Mucosa of gallbladder (tissue), 1 donor: Measurements from ENCODE around the gene ABCA4. TPM values are rescaled to one million over a fixed set of nuclear protein-coding genes. Genes with fewer than 3 reads are reported as not detected.

Source experiments
- DNase-seq: peaks from one replicate; pipeline ENCODE4 v3.0.0-alpha.2; 2020; ENCODE audit warnings: low spot score
- total RNA-seq: library from RNA; stranded (reverse); gene quantifications from one replicate; pipeline ENCODE4 v1.2.1, GENCODE V29; 2021
- donor health status: DM: no; HTN: no; CAD: no.

Gene ABCA4
- total RNA-seq, 1 donor from 2014 or later: 0.26 TPM

DNA sequence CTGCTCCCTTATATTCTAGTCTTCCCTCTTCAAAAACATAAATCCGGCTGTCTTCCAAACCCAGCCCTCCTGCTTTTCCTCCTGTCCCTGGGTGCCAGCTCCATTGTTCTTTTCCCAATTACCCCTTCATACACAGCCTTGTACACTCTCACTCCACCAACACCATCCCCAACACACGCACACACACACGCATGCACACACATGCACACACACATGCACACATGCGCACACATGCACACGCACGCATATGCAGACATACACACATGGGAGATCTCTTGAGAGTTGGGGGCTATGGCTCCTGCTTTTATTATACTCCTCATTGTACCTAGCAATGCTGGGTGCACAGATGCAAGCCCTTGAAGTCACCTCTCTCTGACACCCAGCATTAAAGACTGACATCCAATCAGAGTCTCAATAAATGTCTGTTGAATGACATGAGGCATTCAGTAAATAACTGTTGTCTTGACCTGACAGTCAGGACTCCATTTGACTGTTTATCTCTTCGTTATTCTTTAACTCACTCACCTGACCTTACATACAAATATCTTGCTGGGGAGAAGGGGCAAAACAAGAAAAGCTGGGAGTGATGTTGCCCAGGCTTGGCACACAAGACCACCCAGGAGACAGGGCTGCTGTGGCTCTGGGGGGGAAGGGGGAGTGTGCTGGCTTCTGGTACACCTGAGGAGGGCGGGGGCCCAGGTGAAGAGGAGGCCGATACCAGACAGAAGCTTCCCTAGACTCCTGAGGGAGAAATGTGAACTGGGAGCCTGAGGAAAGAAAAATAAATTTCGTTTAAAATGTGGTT, 16.0 kb downstream of the ABCA4 start:
- DNase-seq: no peak

DNA sequence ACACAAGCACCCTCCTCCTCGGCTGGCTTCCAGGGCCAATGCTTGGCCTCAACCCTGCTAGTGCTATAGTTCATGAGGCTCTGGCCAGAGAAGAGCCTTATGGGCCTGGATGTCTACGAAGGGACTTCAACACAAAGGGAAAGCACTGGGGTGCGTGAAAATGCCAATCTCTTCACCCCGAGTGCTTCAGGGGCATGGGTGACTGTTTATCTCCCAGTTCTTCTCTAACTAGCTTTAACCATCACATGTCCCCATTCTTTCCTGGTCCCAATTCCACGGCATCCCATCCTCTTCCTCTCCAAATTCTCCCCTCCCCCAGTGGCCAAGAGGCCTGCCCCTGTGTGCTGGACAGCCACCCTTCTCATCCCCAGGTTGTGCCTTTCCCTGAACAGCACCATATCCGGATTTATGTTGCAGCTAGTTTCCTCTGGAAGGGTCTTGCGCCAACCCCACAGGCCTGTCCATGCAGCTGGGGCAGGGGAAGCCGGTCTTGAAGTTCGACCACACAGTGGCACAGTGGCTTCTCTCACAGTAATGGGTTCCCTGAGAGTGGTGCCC, 16.7 kb downstream of the ABCA4 start:
- no peak for DNase-seq

- DNase-seq: no peak
These were observed 17.3 kb downstream of the ABCA4 start for GRCh38 chr1:94103608-94104007.

DNA sequence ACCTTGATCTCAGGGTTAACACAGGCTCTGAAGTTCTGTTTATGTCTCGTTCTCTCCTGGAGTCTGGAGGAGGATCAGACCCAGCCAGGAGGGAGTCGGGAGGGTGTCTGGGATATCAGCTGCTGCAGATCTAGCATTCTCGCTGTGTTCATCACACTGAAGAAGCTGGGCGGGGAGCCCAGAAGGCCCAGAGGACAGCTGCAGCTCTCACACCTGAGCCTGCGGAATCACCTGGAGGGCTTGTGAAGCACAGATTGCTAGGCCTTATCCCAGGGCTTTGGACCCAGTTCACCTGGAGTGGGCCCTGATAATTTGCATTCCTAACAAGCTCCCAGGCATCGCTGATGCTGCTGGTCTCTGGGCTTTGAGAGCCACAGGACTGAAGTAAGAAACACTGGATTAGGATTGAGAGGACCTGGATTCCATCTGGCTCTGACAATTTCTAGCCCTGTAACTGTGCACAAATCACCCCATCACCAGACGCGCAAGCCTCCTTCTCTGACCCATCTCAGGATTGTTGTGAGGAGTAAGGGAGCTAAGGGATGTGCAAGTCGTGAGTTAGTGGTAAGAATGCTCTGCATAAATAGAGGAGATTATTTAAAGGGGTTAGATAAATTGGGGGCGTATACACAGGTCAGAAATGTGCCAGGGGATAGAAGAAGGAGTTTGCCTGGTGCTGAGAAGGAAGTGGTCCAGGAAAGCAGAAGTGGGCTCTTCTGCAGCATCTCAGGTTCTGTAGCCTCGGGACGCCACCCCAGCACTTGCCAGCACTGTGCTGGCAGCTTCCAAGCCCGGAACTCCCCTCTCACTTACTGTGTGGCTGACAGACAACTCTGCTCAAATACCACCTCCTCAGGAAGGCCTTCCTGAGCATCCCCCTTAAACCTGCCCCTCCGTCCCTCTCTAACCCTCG, 19.1 kb downstream of the ABCA4 start:
- no peak for DNase-seq

GRCh38 chr1:94100785-94101612, 19.9 kb downstream of the ABCA4 start:
- DNase-seq: no peak

- no peak for DNase-seq
These were observed 20.7 kb downstream of the ABCA4 start for GRCh38 chr1:94100129-94100784.

GRCh38 chr1:94099303-94099702, 21.6 kb downstream of the ABCA4 start:
- no peak for DNase-seq

DNA sequence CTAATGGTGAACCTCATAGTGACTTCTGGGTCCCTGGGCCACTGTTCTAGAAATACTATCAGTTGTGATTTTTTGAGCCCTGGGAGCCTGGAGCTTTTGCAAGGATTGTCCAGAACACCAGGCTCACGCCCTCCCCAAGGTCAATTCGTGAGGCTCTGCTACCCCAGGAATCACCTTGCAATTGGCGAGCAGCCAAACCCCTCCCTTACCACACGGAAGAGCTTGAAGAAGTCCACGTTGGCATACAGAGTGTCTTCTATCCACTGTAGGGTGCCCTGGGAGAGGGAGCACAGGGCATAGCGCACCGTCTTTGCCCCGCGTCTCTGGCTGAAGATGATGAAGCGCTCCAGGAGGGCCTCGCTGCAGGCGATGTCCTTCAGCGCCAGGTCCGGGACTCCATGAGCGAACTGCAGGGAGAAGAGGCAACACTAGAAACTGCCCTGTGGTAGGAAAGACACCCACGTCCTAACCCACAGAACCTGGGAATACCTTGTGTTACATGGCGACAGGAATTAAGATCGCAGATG, 22.3 kb downstream of the ABCA4 start:
- no peak for DNase-seq

- no peak for DNase-seq
These were observed 24.0 kb downstream of the ABCA4 start for GRCh38 chr1:94096797-94097549.

- no peak for DNase-seq
These were observed 25.0 kb downstream of the ABCA4 start for GRCh38 chr1:94095744-94096469.

- peak; percentile 45 for DNase-seq
These were observed 25.8 kb downstream of the ABCA4 start for GRCh38 chr1:94095112-94095637.

DNA sequence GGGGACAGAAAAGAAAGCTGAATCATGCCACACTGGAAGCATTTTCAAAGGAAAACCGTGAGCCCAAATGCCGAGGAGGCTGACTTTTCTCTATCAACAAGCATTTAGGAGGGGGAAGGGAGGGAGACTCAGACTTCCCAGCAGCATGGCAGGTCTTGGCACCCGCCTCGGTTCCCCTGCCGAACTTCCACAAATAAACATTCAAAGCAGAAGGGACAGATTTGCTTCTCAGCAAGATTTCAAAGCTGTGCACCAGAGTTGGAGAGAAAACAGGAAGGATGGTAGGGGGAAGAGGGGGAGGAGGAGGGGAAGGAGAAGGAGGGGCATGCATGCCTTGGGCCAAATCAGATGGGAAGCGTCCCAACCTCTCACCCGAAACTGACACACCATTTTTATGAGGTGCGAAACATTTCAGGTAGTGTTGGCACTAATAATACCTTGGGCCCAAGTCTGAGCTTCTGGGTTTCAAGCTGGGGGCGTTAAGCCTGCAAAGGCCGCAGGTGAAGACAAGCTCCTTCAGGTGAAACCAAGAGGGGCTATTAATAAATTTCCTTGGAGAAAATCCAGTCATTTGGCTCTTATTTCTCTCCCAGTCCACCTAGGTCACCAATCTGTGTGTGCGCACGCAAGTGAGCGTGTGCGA, 26.4 kb downstream of the ABCA4 start:
- DNase-seq: peak; percentile 51

- DNase-seq: no peak
These were observed 27.0 kb downstream of the ABCA4 start for GRCh38 chr1:94093996-94094395.

DNA sequence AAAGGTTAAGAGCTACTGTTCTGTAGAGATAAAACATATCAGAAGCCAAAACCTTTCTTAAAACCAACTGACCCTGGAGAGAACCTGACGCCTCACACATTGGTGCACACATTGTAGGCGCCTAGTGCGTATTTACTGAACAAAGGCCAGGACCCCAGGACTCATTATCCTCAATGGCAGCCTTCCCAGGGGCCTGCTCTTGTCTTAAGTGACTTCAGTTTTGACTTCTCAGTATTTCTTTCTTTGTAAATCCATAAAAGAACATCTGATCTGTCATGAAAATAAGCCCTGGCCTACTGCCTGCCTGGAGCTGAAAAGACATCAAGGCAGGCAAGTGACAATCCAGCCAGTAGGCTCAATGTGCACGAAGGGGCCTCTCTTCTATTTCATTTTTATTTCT, 27.6 kb downstream of the ABCA4 start:
- no peak for DNase-seq

DNA sequence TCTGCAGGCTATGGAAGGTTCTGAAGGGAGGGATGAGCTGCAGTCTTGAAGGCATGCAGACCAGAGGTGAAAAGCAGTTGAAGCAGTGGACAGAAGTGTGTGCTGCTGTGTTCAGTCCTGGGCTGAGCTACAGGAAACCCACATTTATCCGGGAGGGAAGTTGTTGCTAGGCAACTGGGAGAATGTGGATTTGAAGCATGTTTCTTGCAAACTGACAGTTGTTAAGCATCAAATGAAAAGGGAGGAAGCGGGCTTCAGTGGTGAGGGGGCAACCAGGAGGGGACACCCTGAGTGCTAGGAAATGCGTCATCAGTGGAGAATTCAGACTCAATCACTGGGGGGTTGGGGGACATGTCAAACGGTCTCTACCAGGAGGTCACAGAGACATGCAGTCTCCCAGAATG, 28.7 kb downstream of the ABCA4 start:
- DNase-seq: peak; percentile 21

DNA sequence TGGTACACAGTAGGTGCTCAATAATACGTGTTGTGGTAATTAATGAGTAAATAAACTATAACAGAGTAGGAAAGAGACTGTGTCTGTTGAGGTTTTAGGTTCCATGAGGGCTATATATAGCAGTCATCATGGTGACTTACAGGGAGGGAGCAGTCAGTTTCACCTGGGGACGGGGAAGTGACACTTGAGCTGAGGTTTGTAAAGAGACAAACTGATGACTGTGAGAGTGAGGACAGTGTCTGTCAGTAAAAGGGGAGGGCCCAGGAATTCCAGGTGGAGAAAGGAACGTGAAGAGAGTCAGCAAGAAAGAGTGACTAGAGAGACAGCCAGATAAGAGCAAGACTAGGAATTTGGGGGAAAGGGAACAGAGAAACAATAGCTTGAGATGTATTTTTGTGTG, 30.2 kb downstream of the ABCA4 start:
- DNase-seq: no peak

GRCh38 chr1:94087193-94087592, 33.8 kb downstream of the ABCA4 start:
- no peak for DNase-seq

- no peak for DNase-seq
These were observed 36.4 kb downstream of the ABCA4 start for GRCh38 chr1:94084547-94084946.

GRCh38 chr1:94084085-94084484, 36.9 kb downstream of the ABCA4 start:
- no peak for DNase-seq
